NK-92 (cell line): ENCODE results near the gene TAS1R2.
"Not testable (repeated sequence)": the region's sequence is repeated elsewhere in the genome, so short reads cannot be mapped to it uniquely, and the experiment has no call there.

Experiments
- DNase-seq: peaks from one replicate; lab custom pipeline; 2025; ENCODE audit not compliant: unreplicated experiment; lab: John Stamatoyannopoulos, UW

TAS1R2 gene

DNA sequence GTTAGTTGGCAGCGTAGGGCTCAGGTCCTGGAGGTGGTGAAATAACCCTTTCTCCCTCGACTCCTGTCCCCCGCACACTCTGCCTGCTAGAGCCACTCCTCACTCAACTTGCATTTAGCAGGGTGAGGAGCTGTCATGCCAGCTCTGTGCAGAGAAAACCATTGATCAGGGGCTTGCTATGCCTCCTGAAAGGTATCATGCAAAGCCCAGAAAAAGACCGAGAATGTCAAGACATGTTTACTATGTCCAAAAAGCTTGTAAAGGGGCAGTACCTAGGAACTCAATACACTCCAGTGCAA, 24.9 kb upstream of the TAS1R2 start:
- DNase-seq = no peak

DNA sequence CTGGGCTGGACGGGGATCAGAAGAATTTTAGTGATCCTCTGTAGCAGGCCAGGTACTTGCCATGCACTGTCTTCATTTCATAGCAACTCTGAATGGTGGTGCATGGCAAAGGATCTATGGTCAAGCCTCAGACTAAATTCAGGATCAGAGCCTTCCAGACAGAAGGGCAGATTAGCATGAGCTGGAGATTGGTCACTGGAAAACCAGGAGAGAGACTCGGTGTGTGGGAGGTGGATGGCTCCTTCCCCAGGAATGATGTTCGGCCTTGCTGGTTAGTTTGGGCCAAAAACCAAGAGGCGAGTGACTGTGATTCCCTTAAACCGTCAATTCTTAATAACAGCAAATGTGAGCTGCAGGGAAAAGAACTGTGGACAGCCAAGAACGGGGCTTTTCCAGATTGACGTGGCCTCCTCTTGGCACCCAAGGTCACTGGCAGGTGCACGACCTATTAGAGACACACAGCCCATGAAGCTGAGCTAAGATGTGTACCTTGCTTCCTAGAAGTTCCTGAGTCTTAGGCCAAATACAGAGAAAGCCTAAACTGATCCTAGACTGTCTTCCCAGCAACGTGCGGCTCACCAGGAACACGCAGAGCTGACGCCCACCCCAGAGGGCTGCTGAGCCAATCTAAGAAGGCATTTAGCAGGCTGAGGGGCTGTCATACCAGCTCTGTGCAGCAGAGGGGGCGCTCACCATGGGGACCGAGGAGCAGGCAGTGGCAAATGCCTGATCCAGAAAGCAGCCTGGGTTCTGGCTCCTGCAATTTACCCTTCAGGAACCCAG, 24.4 kb upstream of the TAS1R2 start:
- no peak for DNase-seq

DNA sequence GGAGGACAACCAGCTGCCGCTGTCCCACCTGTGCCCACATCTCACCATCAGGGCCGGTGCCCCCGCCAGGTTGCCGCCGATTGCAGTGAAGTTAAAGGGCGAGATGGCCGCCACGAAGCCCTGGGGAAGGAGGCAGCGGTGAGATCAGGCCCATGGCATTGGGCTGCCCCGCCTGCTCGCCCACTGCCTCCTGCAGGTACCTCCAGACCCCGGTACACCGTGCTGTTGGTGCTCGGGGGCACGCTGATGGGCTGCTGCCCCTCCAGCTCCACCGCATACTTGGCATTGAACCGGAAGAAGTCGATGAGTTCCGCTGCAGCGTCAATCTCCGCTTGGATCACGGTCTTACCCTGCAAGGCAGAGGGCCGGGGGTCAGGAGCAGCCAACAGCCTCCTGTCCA, 23.6 kb upstream of the TAS1R2 start:
- no peak for DNase-seq

DNA sequence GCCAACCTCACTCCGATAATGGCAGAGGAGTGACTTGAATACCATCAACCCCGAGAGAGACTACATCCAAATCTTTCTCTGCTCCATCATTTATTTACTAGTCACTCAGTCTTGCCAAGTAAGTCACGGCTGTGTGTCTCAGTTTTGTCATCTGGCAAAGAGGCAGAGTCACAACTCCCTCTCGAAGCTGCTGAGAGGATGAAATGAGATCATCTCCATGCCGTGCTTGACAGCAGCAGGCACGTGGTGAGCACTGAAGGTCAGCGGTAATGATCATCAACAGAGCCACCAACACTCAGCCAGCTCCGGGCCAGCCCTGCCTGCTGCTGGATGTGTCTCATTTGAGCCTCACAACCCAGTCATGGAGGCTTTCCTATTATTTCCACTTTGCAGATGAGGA, 23.0 kb upstream of the TAS1R2 start:
- no peak for DNase-seq

DNA sequence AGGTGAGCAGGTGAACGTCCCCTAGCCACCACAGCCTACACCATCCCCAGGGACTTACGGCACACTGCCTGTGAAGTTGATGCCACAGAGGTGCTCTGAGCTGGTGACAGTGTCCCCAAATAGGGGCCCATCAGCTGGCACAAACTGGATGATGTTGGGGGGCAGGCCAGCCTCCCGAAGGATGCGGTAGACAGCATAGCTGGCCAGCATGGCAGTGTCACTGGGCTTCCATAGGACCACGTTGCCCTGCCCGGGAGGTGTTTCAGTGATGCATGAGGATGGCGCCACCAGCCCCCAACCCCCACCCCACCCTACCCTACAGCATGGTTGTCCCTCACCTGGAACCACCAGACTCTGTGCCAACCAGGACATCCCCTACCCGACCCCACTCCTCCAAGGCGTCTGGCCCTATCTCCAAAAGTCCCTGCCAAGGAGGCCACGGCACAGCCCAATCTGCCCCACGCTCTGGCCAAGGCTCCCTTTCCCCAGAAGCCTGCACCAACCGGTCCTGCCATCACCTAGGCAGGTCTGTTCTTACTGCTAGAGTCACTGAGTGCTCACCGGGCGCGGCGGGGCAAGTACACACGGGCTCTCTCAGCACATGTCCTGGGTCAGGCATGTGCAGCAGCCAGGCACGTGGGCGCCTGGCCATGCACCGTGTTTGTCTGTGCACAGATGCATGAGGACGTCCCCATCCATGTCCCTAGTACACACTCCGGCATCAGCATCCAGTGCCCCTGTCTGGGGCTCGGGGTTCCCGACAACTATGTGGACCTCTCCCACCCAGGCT, 22.4 kb upstream of the TAS1R2 start:
- no peak for DNase-seq

DNA sequence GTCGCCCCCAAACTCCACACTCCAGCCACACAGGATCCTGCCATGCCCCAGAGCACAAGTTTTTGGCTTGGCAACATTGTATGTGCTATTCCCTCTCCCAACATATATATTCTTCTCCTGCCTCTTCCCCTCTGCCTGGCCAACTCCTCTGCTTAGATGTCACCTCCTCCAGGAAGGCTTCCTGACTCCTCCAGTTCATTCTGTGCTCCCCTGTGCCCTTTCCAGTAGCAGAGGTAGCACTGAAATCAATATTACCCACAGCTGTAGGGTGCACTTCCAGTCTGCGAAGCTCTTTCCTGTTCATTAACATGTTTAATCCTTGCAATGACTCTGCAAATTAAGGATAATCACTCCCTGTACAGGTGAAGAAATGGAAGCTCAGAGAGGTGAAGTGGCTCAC, 21.7 kb upstream of the TAS1R2 start:
- DNase-seq = no peak

DNA sequence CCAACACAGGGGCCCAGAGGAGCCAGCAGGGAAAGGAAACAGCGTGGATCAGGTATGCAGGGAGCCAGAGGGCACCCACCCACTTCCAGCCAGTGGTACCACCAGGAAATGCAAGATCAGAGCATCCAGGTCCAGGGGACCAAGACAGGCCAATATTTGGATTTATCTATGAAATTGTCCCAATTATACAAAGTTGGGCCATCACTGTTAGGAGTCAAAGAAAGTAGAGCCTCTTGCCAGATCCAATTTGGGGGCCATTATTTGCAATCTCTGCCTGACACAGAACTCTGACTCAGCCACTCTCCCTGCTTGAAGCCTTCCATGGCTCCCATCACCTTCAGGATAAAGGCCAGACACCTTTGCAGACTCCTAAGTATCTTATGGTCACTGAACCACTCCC, 21.1 kb upstream of the TAS1R2 start:
- no peak for DNase-seq

DNA sequence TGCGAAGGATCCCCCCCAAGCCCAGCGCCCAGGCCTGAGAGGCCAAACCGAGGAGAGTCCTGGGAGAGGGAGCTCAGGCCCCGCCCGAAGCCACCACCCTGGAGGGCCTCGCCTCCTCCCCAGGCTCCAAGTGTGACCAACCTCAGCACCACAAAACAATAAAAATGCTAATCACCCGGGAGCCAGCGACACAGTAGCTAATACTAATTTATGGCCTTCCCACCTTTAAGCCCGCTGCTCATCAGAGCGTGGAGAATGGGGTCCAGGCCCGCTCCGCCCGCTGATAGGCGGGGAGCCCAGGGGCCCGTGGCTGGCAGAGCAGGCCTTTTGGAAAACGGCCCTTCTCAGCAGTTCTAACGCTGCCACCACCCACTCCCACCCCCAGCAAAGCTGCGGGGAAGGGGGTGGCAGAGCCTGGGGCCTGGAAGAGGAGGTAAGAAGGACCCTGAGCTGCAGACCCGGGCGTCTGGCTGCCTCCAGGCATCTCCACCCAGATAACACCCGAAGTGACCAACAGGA, 20.4 kb upstream of the TAS1R2 start:
- no peak for DNase-seq

DNA sequence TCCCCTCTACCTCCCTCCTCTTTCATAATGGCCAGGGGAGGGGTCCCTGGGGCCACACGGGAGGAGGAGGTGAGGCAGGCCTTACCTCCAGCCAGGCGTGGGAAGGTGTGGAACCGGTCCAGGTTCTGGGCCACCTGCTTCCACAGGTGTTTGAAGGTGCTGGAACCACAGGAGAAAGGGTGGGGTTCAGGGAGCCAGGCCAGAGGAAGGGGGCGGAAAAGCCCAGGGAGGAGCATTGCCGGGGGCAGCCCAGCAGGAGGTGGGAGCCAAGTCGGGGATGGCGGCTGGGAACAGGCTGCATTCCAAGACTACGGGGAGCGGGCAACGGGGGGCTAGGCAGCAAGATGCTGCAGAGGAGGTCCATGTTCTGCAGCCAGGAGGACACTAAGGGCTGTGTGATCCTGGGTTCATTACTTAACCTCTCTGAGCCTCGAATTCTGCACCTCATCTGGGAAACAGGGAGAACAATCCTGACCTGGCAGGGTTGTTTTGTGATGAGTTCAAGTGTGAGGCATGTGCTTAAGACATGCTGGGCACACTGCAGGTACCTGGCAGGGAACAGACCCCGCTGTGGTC, 19.8 kb upstream of the TAS1R2 start:
- DNase-seq = no peak

DNA sequence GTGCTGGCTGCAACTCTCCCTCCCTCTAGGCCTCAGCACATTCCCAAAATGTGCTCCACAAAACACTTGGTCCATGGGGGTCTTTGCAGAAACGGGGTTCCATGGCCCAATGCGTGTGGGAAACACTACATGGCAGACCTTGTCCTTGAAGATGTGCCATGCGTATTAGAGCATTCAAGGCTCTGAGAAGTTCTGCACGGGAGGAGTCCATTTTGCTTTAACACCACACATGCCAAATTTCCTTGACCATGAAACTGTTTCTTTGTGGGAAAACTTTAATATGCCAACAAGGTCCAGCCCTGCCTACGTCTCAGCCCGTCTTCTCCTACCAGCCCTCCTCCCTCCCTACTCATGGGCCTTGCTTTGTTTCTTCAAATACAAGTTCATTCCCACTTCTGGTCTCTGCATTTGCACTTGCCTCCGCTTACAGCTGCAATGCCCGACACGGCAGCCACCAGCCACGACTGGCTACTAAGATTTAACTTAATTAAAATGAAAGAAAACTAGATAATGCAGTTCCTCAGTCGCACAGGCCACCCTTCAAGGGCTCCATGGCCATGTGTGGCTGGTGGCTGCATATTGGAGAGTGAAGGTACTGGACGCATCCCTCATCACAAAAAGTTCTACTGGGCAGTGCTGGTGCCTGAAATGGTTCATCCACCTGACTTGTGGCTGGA, 19.2 kb upstream of the TAS1R2 start:
- DNase-seq = no peak

DNA sequence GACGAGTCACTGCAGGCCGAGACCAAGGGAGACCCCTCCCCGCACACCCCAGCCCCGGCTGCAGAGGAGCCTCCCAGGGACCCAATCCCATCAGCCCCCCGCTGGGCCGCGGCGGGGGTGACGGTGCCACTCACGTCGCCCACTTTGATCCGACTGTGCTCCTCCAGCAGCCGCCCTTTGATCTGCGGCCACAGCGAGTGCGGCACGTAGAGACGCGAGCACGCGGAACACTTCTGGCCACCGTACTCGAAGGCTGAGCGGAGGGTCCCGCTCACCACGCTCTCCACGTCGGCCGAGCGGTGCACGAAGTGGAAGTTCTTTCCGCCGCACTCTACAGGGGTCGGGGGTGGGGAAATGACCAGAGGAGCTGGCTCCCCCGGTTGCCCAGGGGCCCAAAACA, 17.8 kb upstream of the TAS1R2 start:
- no peak for DNase-seq

DNA sequence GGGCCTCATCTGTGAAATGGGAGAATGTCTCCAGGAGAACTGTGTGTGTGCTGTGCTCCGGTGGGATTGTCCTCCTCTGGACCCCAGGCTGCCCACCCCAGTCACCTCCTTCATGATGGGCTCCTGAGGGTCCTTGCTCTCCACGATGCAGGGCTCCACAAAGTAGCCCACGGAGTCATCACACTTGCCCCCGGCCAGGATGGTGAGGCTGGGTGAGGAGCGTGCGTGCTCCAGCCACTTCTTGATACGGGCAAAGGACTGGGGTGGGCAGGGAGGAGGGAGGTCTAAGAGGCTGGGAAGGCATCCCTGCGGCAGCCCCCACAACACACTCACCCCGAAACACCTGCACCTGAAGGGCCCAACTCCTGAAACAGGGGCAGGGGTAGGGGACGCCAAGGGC, 16.8 kb upstream of the TAS1R2 start:
- no peak for DNase-seq

DNA sequence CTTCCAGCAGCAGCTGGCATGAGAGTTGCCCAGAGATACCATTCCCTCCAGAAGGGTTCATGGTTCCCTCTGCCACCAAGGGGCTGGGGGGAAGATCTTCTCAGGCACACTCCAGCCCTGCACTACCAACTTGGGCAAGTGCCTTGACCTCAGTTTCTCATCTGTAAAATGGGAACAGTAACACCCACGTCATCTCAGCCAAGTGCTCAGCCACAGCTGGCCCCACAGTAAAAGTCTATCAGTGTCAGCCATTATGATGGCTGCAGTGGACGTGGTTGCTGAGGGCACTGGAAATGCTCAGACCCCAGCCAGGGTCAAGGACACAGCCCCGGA, 16.3 kb upstream of the TAS1R2 start:
- no peak for DNase-seq

DNA sequence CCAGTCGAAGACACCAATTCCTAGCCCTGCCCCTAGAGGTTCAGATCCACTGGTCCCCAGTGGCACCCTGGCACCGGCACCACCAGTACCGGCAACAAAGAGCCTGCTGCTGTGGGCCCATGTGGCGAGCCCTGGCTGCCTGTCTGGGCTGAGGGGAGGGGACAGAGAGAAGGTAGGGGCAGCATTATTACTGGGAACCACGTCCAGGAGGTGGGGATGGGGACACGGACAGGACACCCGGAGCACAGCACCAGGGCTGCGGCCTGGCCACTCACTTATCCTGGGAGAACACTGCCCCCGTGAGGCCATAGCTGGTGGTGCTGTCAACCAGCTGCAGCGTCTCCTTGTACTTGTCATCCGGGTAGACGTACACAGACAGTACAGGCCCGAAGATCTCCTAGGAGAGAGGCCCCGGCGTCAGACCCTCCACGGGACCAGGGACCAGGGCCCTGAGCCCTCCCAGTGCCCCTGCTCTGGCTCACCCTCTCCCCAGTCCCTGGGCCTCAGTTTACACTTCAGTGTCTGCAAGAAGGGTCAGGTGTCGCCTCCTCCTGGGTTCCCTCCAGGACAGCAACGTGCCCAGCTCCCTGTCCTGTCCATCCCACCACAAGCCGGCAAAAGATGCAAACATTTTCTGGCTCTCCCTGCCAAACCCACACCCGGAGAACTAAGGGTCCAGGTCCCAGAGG, 15.8 kb upstream of the TAS1R2 start:
- DNase-seq = no peak

DNA sequence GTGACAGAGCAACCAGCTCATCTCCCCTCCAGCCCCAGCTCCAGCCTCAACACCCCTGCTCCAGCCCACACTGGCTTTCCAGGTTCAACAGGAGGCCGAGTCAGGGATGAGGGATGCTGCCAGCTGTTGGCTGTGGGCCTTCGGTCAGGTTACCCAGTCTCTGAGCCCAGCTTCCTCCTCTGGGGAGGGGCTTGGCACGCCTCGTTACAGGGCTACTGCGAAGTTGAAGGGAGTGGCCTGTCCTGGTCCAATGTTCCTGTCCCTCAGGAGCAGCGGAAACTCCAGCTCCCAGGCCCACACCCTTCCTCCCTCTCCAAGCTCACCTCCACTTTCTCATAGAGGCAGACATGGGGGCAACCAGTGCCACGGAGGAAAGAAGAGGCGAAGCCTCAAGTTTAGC, 15.1 kb upstream of the TAS1R2 start:
- DNase-seq = no peak

DNA sequence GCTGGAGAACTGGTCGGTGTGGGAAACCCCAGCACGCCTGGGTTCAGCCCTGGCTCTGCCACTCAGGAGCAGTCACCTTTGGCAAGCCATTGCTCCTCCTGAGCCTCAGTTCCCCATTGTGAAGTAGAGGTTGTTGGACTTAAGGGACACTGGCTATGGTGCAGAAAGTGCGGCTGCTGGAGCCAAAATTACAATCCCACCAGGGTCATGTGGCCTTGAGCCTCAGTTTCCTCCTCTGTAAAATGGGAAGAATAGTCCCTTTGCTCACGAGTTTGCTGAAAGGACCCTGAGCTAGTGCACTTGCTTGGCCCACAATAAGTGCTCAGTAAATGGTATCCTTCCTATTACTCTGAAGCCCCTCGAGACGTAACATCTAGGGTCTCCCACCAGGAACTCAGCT, 14.6 kb upstream of the TAS1R2 start:
- no peak for DNase-seq

DNA sequence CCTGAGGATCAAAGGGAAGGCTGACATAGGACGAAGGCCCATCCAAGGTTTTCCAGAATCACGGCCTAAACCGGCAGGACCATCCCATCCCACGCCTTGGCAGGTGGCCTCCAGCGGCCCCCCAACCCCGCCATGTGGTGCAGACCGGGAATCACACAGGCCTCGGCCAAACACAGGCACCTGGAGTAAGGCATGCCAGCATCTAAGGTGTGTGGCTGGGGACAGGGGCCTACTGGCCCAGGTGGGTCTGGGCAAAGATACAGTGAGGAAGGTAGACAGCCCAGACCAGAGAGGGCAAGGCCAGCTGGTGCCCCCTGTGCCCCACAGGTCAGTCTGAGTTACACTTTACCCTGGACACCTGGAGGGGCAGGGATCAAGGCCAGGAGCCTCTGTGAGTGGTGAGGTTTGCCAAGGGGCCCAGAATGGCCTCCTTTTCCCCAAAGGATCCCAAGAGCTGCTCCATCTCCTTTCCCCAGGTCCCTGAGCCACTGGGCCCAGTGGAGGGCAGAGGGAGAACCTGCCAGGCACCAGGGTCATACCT, 12.7 kb upstream of the TAS1R2 start:
- DNase-seq = no peak

DNA sequence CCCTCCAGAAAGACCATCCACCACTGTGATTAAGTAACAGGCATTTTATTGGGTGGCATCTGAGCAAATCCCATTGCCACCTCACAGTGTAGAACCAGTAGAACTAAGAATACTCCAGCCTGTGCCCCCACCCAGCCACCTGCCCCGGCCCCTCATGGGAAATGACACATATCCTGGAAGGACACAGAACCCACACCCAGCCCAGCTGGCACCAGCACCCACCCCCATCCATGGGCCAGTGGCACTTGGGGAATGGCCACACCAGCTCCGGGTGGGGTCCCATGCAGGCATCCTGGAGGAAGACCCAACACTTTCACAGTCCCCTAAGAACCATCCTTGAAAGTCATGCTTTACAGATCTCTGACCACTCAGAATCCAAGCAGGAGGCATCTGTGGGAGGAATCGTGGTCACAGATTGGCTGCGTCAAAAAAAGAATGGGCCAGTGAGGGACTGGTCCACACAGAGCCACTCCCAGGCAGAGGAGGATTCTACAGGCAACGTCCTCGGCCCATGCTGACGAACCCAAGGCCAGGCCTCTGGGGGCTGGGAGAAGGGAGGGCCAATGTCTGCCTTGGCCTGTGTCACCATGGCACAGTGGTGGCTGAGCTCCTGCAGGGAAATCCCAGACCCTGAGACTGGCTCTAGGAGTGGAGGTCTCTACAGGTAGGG, 12.1 kb upstream of the TAS1R2 start:
- DNase-seq = no peak

DNA sequence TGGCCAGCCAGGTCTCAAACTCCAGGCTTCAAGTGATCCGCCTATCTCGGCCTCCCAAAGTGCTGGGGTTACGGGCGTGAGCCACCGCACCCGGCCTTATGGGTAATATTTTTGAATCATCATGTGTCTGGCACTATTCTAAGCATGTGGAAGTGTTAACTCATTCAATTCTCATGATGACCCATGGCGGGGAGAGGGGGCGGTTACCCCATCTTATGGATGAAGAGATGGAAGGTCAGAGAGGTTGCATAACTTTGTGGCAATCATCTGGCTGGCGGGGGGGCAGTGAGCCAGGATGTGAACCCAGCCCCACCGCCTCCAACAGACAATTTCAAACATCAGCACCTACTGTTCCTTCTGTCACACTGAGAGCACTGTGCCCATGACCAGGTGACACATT, 11.5 kb upstream of the TAS1R2 start:
- DNase-seq = no peak

DNA sequence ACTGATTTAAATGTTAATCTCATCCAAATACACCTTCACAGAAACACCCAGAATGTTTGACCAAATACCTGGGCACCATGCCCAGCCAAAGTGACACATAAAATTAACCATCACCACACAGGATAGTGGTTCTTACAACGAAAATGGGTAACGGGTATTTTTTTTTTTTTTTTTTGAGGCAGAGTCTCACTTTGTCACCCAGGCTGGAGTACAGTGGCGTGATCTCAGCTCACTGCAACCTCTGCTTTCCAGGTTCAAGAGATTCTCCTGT, 11.1 kb upstream of the TAS1R2 start:
- not testable (repeated sequence) for DNase-seq
